ENCODE results near the gene ZBTB7C. TPM values are rescaled to one million over a fixed set of nuclear protein-coding genes. Genes with fewer than 3 reads are reported as not detected.

ZBTB7C gene
- total RNA-seq, 1 experiment from 2014 or later = 0.33 TPM

DNA sequence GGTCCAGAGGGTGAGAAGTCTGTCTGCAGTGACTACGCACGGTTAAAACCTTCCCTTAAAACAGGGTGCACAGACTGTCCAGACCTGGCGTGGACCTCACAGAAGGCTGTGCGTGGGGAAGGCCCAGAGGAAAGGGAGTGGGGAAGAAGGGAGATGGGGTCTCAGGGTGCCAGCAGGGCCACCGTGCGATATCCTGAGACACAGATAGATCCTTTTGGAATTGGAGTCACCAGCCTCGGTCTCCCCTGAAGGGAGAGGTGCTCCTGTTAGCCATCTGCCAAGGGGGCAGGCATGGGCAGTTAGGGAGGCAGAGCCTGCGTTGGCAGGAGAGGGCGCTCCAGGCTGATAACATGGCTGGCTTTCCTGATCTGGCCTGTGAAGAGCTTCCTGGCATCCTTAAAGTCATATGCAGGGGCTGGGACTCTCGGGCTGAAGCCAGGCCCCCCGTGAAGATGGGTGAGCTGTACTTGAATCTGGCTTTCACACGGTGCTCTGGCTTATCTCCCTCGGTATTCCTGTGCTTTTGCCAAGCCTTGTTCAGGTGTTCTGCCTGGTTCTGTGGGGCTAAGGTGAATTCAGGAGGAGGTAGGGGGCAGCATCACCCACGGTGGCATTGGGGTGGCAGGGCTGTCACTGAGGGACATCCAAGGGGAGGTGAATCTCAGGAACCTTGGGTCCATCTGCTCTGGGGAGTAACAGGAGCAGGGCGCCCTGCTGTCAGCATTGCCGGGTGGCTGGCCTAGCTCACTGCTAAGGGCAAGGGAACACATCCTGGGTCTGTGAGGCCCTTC lies 371.5 kb downstream of the ZBTB7C start:
- Histone ChIP-seq H3T11ph (ENCODE audit: low read length) (no peak overlapping the region), H2AFZ (ENCODE audit: low read length) (no peak overlapping the region), H3K18ac (ENCODE audit: insufficient read length, low read depth, low read length) (no peak overlapping the region), H3K9me3 (ENCODE audit: control insufficient read depth, low read depth, low read length) (no peaks in the 10 kb centered on the region), H3K56ac (ENCODE audit: insufficient read length, low read depth, low read length) (no peak overlapping the region), H3K9ac (ENCODE audit: extremely low read depth, insufficient read length, low read length) (no peak overlapping the region), H2BK12ac (ENCODE audit: insufficient read length, low read depth, low read length) (no peak overlapping the region), H4K5ac (ENCODE audit: insufficient read length, low read depth, low read length) (no peak overlapping the region), H2BK20ac (ENCODE audit: low read depth, low read length, poor library complexity, severe bottlenecking) (no peak overlapping the region), H3K14ac (ENCODE audit: insufficient read depth, low read length) (no peak overlapping the region), H3K23ac (ENCODE audit: insufficient read length, low read depth, low read length) (no peak overlapping the region), H3K4me1 (ENCODE audit: insufficient read depth, low read length) (no peaks in the 10 kb centered on the region), H3K27me3 (ENCODE audit: insufficient read depth, low read length) (no peaks in the 10 kb centered on the region), H4K8ac (replicated peaks; ENCODE audit: insufficient read length, low read depth, low read length) (no peak overlapping the region), H2BK15ac (ENCODE audit: low read depth, low read length) (no peak overlapping the region), H3K4me2 (ENCODE audit: insufficient read depth, insufficient read length, low read length) (no peak overlapping the region), H2BK5ac (ENCODE audit: insufficient read length, low read length) (no peak overlapping the region), H3K27ac (ENCODE audit: insufficient read length, low read depth, low read length) (no peak overlapping the region), H2BK120ac (ENCODE audit: low read depth, low read length, poor library complexity, severe bottlenecking) (no peak overlapping the region), H3K23me2 (ENCODE audit: insufficient read length, low read depth, low read length, poor library complexity, severe bottlenecking) (no peaks in the 10 kb centered on the region), H3K79me1 (ENCODE audit: insufficient read depth, low read depth, low read length, poor library complexity, severe bottlenecking) (no peaks in the 10 kb centered on the region), H4K91ac (ENCODE audit: insufficient read length, low read depth, low read length) (no peak overlapping the region), H3K4ac (ENCODE audit: low read depth, low read length) (no peak overlapping the region), H3K79me2 (ENCODE audit: insufficient read depth, low read length) (no peaks in the 10 kb centered on the region), H2AK5ac (ENCODE audit: insufficient read length, low read length) (no peak overlapping the region), H4K20me1 (ENCODE audit: control insufficient read depth, insufficient read depth, insufficient read length) (no peaks in the 10 kb centered on the region)
- peak; percentile 69 for DNase-seq
- WGBS (ENCODE audit: extremely low coverage, insufficient read length, low lambda C conversion rate) = no CpG with 5 or more reads among the region's 16 CpGs
- Mint-ChIP-seq H3K4me1 (peaks cover 7 to 9% of the 10 kb centered on the region in 2 experiments; a peak in 3 of 4 replicates), H3K9me3 (no peaks in the 10 kb centered on the region), H3K4me3 (no peak overlapping the region), H3K27ac (no peak overlapping the region), H3K27me3 (ENCODE audit: low read depth) (no peaks in the 10 kb centered on the region; the same call in 1 of the 2 replicates), H3K36me3 (ENCODE audit: insufficient read depth in 1 of 3, low read depth in 3 of 3) (no peaks in the 10 kb centered on the region)
- TF ChIP-seq, protein P1, sequence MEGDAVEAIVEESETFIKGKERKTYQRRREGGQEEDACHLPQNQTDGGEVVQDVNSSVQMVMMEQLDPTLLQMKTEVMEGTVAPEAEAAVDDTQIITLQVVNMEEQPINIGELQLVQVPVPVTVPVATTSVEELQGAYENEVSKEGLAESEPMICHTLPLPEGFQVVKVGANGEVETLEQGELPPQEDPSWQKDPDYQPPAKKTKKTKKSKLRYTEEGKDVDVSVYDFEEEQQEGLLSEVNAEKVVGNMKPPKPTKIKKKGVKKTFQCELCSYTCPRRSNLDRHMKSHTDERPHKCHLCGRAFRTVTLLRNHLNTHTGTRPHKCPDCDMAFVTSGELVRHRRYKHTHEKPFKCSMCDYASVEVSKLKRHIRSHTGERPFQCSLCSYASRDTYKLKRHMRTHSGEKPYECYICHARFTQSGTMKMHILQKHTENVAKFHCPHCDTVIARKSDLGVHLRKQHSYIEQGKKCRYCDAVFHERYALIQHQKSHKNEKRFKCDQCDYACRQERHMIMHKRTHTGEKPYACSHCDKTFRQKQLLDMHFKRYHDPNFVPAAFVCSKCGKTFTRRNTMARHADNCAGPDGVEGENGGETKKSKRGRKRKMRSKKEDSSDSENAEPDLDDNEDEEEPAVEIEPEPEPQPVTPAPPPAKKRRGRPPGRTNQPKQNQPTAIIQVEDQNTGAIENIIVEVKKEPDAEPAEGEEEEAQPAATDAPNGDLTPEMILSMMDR (conservative IDR thresholded peaks at IDR 0.05) = peak; percentile 67

Data from H9 (cell line).